Trophoblast cell (in vitro differentiated cells and primary cell): Measurements from ENCODE around the gene CCDC27.

ENCODE experiments used
- DNase-seq, 2 donors: peaks; one replicate each; pipeline ENCODE4 v3.0.0-alpha.2; 2016
- H2AFZ ChIP-seq: 2 replicates; pipeline ENCODE4 v1.6.1; 2013; ENCODE audit warnings: low read length, moderate library complexity, mild to moderate bottlenecking; ENCODE audit not compliant: insufficient read depth, poor library complexity
- H2AK5ac ChIP-seq: 2 replicates; pipeline ENCODE4 v1.6.1; 2013; ENCODE audit warnings: mild to moderate bottlenecking, low read length
- H2BK120ac ChIP-seq: 2 replicates; pipeline ENCODE4 v1.6.1; 2013; ENCODE audit warnings: low read length, mild to moderate bottlenecking, moderate library complexity; ENCODE audit not compliant: insufficient read depth, poor library complexity
- H2BK12ac ChIP-seq: 2 replicates; pipeline ENCODE4 v1.6.1; 2013; ENCODE audit warnings: mild to moderate bottlenecking, low read length, moderate library complexity
- H2BK5ac ChIP-seq: 2 replicates; pipeline ENCODE4 v1.6.1; 2013; ENCODE audit warnings: low read length, low read depth, moderate library complexity, mild to moderate bottlenecking; ENCODE audit not compliant: poor library complexity
- H3K14ac ChIP-seq: 2 replicates; pipeline ENCODE4 v1.6.1; 2013; ENCODE audit warnings: mild to moderate bottlenecking, low read length
- H3K18ac ChIP-seq: 2 replicates; pipeline ENCODE4 v1.6.1; 2013; ENCODE audit warnings: mild to moderate bottlenecking, low read length
- H3K23ac ChIP-seq: 2 replicates; pipeline ENCODE4 v1.6.1; 2013; ENCODE audit warnings: low read length
- H3K27ac ChIP-seq: 2 replicates; pipeline ENCODE4 v1.5.1; 2013; ENCODE audit warnings: low read depth, mild to moderate bottlenecking, inconsistent platforms, low read length, moderate library complexity
- H3K27me3 ChIP-seq: 2 replicates; pipeline ENCODE4 v1.6.1; 2013; ENCODE audit warnings: inconsistent platforms, mild to moderate bottlenecking, low read length, moderate library complexity; ENCODE audit not compliant: insufficient read depth
- H3K36me3 ChIP-seq, 2 experiments: 1 replicate in 1 of 2; 2 replicates in 1 of 2; pipeline ENCODE4 v1.6.1; 2013; ENCODE audit warnings: low read length in 2 of 2, mild to moderate bottlenecking in 2 of 2, moderate library complexity in 1 of 2; ENCODE audit not compliant: insufficient read depth in 2 of 2, control insufficient read depth in 1 of 2
- H3K4ac ChIP-seq: 2 replicates; pipeline ENCODE4 v1.6.1; 2013; ENCODE audit warnings: low read depth, mild to moderate bottlenecking, low read length, moderate library complexity
- H3K4me1 ChIP-seq, 2 experiments: 1 replicate in 1 of 2; 2 replicates in 1 of 2; pipeline ENCODE4 v1.6.1; 2013; ENCODE audit warnings: low read length in 2 of 2, mild to moderate bottlenecking in 2 of 2, moderate library complexity in 1 of 2; ENCODE audit not compliant: insufficient read depth in 2 of 2, control insufficient read depth in 1 of 2
- H3K4me2 ChIP-seq: 2 replicates; pipeline ENCODE4 v1.6.1; 2013; ENCODE audit warnings: inconsistent platforms, mild to moderate bottlenecking, low read length, moderate library complexity
- H3K4me3 ChIP-seq: 2 replicates; pipeline ENCODE4 v1.5.1; 2013; ENCODE audit warnings: mild to moderate bottlenecking, low read depth, low read length, inconsistent platforms
- H3K79me1 ChIP-seq: one replicate; pipeline ENCODE4 v1.6.1; 2013; ENCODE audit warnings: low read length
- H3K79me2 ChIP-seq: 2 replicates; pipeline ENCODE4 v1.6.1; 2013; ENCODE audit warnings: low read length, mild to moderate bottlenecking; ENCODE audit not compliant: control insufficient read depth, insufficient read depth, poor library complexity
- H3K9ac ChIP-seq: 2 replicates; pipeline ENCODE4 v1.6.1; 2013; ENCODE audit warnings: mild to moderate bottlenecking, low read length
- H3K9me3 ChIP-seq: 2 replicates; pipeline ENCODE4 v1.6.1; 2013; ENCODE audit warnings: low read depth, mild to moderate bottlenecking, control low read depth, inconsistent platforms, low read length; ENCODE audit not compliant: insufficient read depth
- H4K12ac ChIP-seq: 2 replicates; pipeline ENCODE4 v1.6.1; 2013; ENCODE audit warnings: low read depth, mild to moderate bottlenecking, low read length, moderate library complexity
- H4K8ac ChIP-seq: 2 replicates; pipeline ENCODE4 v1.6.1; 2013; ENCODE audit warnings: low read depth, mild to moderate bottlenecking, low read length, moderate library complexity
- H4K91ac ChIP-seq: one replicate; pipeline ENCODE4 v1.6.1; 2013; ENCODE audit warnings: low read depth, mild to moderate bottlenecking, low read length, moderate library complexity
- WGBS: extraction: QIAGEN DNeasy Blood & Tissue Kit; methylation state at CpG from one replicate; pipeline ENCODE4 v1.1.7; 2013; ENCODE audit warnings: missing lambda C conversion rate; ENCODE audit not compliant: insufficient read length, insufficient coverage; ENCODE audit errors: extremely low coverage; 5-methylcytosine and 5-hydroxymethylcytosine counted together

Gene CCDC27

GRCh38 chr1:3733883-3734589 lies 18.2 kb upstream of the CCDC27 start:
- Histone ChIP-seq H3K27me3 (no peaks in the 10 kb centered on the region), H2BK12ac (no peak overlapping the region), H3K14ac (no peak overlapping the region), H3K79me1 (no peaks in the 10 kb centered on the region), H2BK5ac (no peak overlapping the region), H2AK5ac (no peak overlapping the region), H4K91ac (no peak overlapping the region), H3K4me3 (no peak overlapping the region), H3K4ac (no peak overlapping the region), H2BK120ac (no peak overlapping the region), H4K8ac (no peak overlapping the region), H3K4me2 (no peak overlapping the region), H3K79me2 (no peaks in the 10 kb centered on the region), H3K23ac (no peak overlapping the region), H2AFZ (no peak overlapping the region), H3K9me3 (no peaks in the 10 kb centered on the region), H3K27ac (no peak overlapping the region), H3K36me3 (peaks cover 23 to 25% of the 10 kb centered on the region in 2 experiments), H3K18ac (no peak overlapping the region), H3K9ac (no peak overlapping the region), H4K12ac (peak overlapping the region; percentile 9), H3K4me1 (no peaks in the 10 kb centered on the region)
- DNase-seq, result no peak
- no CpG with 5 or more reads among the region's 17 CpGs for WGBS

GRCh38 chr1:3734602-3735001 lies 17.6 kb upstream of the CCDC27 start:
- no peak overlapping the region for H2AFZ ChIP-seq
- no peak overlapping the region for H3K14ac ChIP-seq
- peaks cover 25 to 27% of the 10 kb centered on the region in 2 experiments for H3K36me3 ChIP-seq
- H3K23ac ChIP-seq, result no peak overlapping the region
- H3K9me3 ChIP-seq, result no peaks in the 10 kb centered on the region
- DNase-seq, result no peak
- no peaks in the 10 kb centered on the region for H3K79me1 ChIP-seq
- no peak overlapping the region for H2BK5ac ChIP-seq
- no peak overlapping the region for H2AK5ac ChIP-seq
- no peaks in the 10 kb centered on the region for H3K79me2 ChIP-seq
- H3K4ac ChIP-seq, result no peak overlapping the region
- H2BK12ac ChIP-seq, result no peak overlapping the region
- no peak overlapping the region for H4K8ac ChIP-seq
- H3K4me3 ChIP-seq, result no peak overlapping the region
- H3K27me3 ChIP-seq, result no peaks in the 10 kb centered on the region
- H3K4me2 ChIP-seq, result no peak overlapping the region
- H3K4me1 ChIP-seq, result no peaks in the 10 kb centered on the region
- H3K27ac ChIP-seq, result no peak overlapping the region
- WGBS, result no CpG with 5 or more reads among the region's 16 CpGs
- H2BK120ac ChIP-seq, result no peak overlapping the region
- no peak overlapping the region for H4K91ac ChIP-seq
- H4K12ac ChIP-seq, result no peak overlapping the region
- H3K18ac ChIP-seq, result no peak overlapping the region
- no peak overlapping the region for H3K9ac ChIP-seq

GRCh38 chr1:3735027-3735681 lies 17.1 kb upstream of the CCDC27 start:
- no peak overlapping the region for H4K91ac ChIP-seq
- WGBS, result no CpG with 5 or more reads among the region's 12 CpGs

GRCh38 chr1:3735688-3736087 lies 16.6 kb upstream of the CCDC27 start:
- Histone ChIP-seq H3K18ac (no peak overlapping the region), H3K79me1 (no peaks in the 10 kb centered on the region), H3K27me3 (no peaks in the 10 kb centered on the region), H4K91ac (no peak overlapping the region), H3K9me3 (no peaks in the 10 kb centered on the region), H3K4ac (no peak overlapping the region), H2BK5ac (no peak overlapping the region), H2AFZ (no peak overlapping the region), H2AK5ac (no peak overlapping the region), H3K4me2 (no peak overlapping the region), H3K36me3 (peaks cover 30 to 32% of the 10 kb centered on the region in 2 experiments), H4K12ac (no peak overlapping the region), H4K8ac (no peak overlapping the region), H3K4me1 (no peaks in the 10 kb centered on the region), H2BK12ac (no peak overlapping the region), H2BK120ac (no peak overlapping the region), H3K27ac (no peak overlapping the region), H3K9ac (no peak overlapping the region), H3K4me3 (no peak overlapping the region), H3K14ac (no peak overlapping the region), H3K23ac (no peak overlapping the region), H3K79me2 (no peaks in the 10 kb centered on the region)
- no CpG with 5 or more reads among the region's 13 CpGs for WGBS
- DNase-seq, result no peak

More at GRCh38 chr1:3735027-3735681, 17.1 kb upstream of the CCDC27 start:
- H3K4ac ChIP-seq, result no peak overlapping the region
- no peaks in the 10 kb centered on the region for H3K79me1 ChIP-seq
- no peak overlapping the region for H3K4me2 ChIP-seq
- H3K9me3 ChIP-seq, result no peaks in the 10 kb centered on the region
- H3K4me3 ChIP-seq, result no peak overlapping the region
- H3K23ac ChIP-seq, result no peak overlapping the region
- no peak overlapping the region for H2AK5ac ChIP-seq
- no peaks in the 10 kb centered on the region for H3K27me3 ChIP-seq
- no peak overlapping the region for H4K12ac ChIP-seq
- no peak overlapping the region for H2BK12ac ChIP-seq
- no peak overlapping the region for H3K27ac ChIP-seq
- H3K4me1 ChIP-seq, result no peaks in the 10 kb centered on the region
- no peak overlapping the region for H3K9ac ChIP-seq
- H2BK120ac ChIP-seq, result no peak overlapping the region
- DNase-seq, result no peak
- H3K36me3 ChIP-seq, result peaks cover 30 to 32% of the 10 kb centered on the region in 2 experiments
- no peak overlapping the region for H3K18ac ChIP-seq
- H2AFZ ChIP-seq, result no peak overlapping the region
- no peaks in the 10 kb centered on the region for H3K79me2 ChIP-seq
- no peak overlapping the region for H4K8ac ChIP-seq
- H3K14ac ChIP-seq, result no peak overlapping the region
- no peak overlapping the region for H2BK5ac ChIP-seq
